ENCODE results near the gene CHCHD1.
"Not testable (repeated sequence)": the region's sequence is repeated elsewhere in the genome, so short reads cannot be mapped to it uniquely, and the experiment has no call there.

Gene CHCHD1

GRCh38 chr10:73781879-73782748 lies at the start of gene CHCHD1:
Gene CHCHD1, plus strand, starts transcription at chr10:73782048. Its CDS starts 28 bp downstream, at chr10:73782076.
- peak; percentile 88 for DNase-seq

GRCh38 chr10:73732426-73732825 lies 49.4 kb upstream of the CHCHD1 start:
- no peak for DNase-seq

- no peak for DNase-seq
Measured at GRCh38 chr10:73732931-73733623, 48.8 kb upstream of the CHCHD1 start.

- DNase-seq = no peak
Measured at GRCh38 chr10:73734028-73734720, 47.7 kb upstream of the CHCHD1 start.

- DNase-seq = no peak
Measured at GRCh38 chr10:73734796-73735305, 47.0 kb upstream of the CHCHD1 start.

- not testable (repeated sequence) for DNase-seq
Measured at GRCh38 chr10:73740501-73741254, 41.2 kb upstream of the CHCHD1 start.

- DNase-seq = no peak
Measured at GRCh38 chr10:73742454-73742734, 39.5 kb upstream of the CHCHD1 start.

GRCh38 chr10:73743327-73743904 lies 38.4 kb upstream of the CHCHD1 start:
- DNase-seq = no peak

- peak; percentile 97 for DNase-seq
Measured at GRCh38 chr10:73743905-73744663, 37.8 kb upstream of the CHCHD1 start, which contains the start of gene SEC24C. Gene SEC24C, plus strand, starts transcription at chr10:73744372. Its CDS starts 2,461 bp downstream, at chr10:73746833.

GRCh38 chr10:73744664-73744975 lies 37.2 kb upstream of the CHCHD1 start:
- DNase-seq = peak; percentile 41

- DNase-seq = no peak
Measured at GRCh38 chr10:73746721-73747120, 35.1 kb upstream of the CHCHD1 start.

GRCh38 chr10:73750819-73751218 lies 31.0 kb upstream of the CHCHD1 start:
- no peak for DNase-seq

- DNase-seq = no peak
Measured at GRCh38 chr10:73756183-73756582, 25.7 kb upstream of the CHCHD1 start.

GRCh38 chr10:73758704-73759511 lies 22.9 kb upstream of the CHCHD1 start:
- no peak for DNase-seq

GRCh38 chr10:73759512-73760115 lies 22.2 kb upstream of the CHCHD1 start:
- DNase-seq = peak; percentile 19

- no peak for DNase-seq
Measured at GRCh38 chr10:73761781-73762180, 20.1 kb upstream of the CHCHD1 start.

- no peak for DNase-seq
Measured at GRCh38 chr10:73762915-73763314, 18.9 kb upstream of the CHCHD1 start.

- no peak for DNase-seq
Measured at GRCh38 chr10:73763343-73763742, 18.5 kb upstream of the CHCHD1 start.

GRCh38 chr10:73765066-73765465 lies 16.8 kb upstream of the CHCHD1 start:
- DNase-seq = no peak

- DNase-seq = no peak
Measured at GRCh38 chr10:73768881-73769280, 13.0 kb upstream of the CHCHD1 start.

All from NCI-H146 (cell line).